ENCODE data around the gene PRAC1. TPM values are rescaled to one million over a fixed set of nuclear protein-coding genes. Genes with fewer than 3 reads are reported as not detected.

Gene PRAC1
- total and polyA plus RNA-seq, 12 donors = not detected

DNA sequence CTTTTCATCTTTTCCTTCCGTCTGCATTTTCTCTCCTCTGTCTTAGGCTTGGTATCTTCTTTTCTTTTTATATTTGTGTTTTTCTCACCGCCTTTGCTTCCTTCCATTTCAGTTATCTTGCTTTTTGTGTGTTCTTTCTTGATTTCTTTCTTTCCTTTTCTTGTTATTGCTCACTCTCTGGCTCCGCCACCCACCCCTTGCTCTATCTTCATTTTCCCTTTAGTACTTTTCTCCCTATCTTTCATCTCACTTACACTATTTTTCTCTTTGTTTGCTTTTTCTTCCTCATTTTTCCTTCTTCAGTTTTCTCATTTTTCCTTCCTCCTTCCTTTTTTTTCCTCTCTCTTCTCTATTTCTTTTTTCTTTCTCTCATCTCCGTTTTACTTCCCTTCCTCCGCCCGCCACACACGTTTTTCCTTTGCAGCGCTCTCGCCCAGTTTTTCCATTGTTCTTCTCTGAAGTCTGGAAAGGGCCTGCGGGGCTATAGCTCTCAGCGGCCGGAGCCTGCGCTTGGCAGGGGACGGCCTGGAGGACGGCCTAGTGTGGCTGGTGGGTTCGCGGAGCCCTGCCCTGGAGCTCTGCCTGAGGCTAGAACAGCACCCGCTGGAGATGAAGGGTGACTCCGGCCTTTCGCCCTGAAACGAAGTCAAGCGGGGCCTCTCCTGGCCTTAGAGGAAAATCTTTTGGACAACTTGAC is 11.5 kb upstream of the PRAC1 start:
- Histone ChIP-seq H3K36me3 (no peaks in the 10 kb centered on the region), H3K4me3 (no peak overlapping the region), H3K27ac (no peak overlapping the region), H3K4me1 (peaks cover 0 to 18% (median 7%) of the 10 kb centered on the region in 9 donors), H3K9me3 (no peaks in the 10 kb centered on the region), H3K27me3 (peaks cover 28 to 100% (median 100%) of the 10 kb centered on the region in 7 donors)
- ATAC-seq (no peak), DNase-seq (no peak)
- WGBS, 2 donors = 5 to 9% methylated on average over 22 of the region's 22 CpGs
- intact Hi-C loops (cut with DNase I) = no loop called here
- TF ChIP-seq, protein P1, sequence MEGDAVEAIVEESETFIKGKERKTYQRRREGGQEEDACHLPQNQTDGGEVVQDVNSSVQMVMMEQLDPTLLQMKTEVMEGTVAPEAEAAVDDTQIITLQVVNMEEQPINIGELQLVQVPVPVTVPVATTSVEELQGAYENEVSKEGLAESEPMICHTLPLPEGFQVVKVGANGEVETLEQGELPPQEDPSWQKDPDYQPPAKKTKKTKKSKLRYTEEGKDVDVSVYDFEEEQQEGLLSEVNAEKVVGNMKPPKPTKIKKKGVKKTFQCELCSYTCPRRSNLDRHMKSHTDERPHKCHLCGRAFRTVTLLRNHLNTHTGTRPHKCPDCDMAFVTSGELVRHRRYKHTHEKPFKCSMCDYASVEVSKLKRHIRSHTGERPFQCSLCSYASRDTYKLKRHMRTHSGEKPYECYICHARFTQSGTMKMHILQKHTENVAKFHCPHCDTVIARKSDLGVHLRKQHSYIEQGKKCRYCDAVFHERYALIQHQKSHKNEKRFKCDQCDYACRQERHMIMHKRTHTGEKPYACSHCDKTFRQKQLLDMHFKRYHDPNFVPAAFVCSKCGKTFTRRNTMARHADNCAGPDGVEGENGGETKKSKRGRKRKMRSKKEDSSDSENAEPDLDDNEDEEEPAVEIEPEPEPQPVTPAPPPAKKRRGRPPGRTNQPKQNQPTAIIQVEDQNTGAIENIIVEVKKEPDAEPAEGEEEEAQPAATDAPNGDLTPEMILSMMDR (IDR thresholded peaks at IDR 0.05) = no peak

DNA sequence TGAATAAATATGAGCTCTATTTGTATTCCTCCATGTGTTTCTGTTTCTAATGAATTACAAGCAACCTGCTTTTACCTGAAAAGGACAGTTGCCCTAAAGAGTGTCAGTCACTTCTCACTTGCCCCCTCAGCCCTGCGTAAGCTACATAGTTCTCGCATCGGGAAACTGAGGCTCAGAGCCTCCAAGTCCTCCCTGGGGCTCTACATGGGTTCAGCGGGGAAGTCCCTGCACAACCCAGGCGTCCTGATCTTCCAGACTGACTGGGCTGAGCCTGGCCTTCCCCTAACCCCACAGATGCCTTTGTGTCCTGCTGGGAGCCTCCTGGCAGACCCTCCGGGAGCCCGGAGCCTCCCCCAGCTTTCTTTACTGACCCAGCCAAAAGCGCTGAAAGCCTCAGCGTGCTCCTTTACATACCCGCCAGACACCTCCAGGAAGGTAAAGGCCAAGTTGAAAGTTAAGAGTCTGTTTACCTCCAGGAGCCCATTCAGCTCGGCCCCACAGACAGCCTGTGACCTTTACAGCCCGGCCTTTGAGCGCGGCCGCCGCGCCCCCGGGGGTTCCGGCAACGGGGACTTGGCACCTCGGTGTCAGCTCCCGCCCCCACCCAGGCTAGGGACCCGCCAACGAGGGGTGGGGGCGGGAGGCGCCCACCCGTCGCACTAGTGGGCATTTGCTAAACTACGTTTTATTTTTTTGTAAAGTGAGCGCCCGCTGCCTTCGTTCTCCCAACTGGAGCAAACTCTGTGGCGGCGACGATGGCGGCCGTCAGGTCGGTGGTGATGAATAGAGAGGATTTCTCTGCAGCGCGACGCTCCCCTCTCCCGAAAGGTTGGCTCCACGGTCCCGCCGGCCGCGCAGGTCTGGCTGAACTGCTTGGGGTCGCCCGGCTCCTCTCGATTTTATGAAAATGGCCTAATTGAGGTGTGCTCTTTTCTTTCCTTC is 10.6 kb upstream of the PRAC1 start:
- TF ChIP-seq, protein P1 (IDR thresholded peaks at IDR 0.05) = no peak
- intact Hi-C loops (cut with DNase I) = no loop called here
- Histone ChIP-seq H3K9me3 (no peaks in the 10 kb centered on the region), H3K4me1 (peaks cover 0 to 25% (median 13%) of the 10 kb centered on the region in 9 donors), H3K36me3 (no peaks in the 10 kb centered on the region), H3K4me3 (no peak overlapping the region), H3K27ac (no peak overlapping the region), H3K27me3 (peaks cover 26 to 100% (median 100%) of the 10 kb centered on the region in 7 donors)
- no peak for DNase-seq
- WGBS, 2 donors = 2 to 3% methylated on average over 50 of the region's 50 CpGs
- no peak for ATAC-seq

DNA sequence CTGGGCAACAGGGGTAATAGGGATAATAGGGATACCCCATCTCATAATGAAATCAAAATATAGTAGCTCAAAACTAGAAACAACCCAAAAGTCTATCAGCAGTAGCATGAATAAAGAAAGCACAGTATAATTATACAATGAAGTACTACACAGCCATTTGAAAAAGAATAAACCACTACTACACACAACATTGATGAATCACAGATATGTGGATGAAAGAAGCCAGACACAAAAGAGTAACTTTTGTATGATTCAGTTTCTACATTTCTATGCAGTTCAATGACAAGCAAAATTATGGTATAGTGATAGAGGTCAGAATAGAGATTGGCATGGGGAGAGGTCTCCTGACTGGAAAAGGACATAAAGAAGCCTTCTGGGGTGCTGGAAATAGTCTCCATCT is 9.0 kb upstream of the PRAC1 start:
- Histone ChIP-seq H3K27ac (no peak overlapping the region), H3K4me1 (peaks cover 0 to 25% (median 13%) of the 10 kb centered on the region in 9 donors), H3K9me3 (no peaks in the 10 kb centered on the region), H3K36me3 (no peaks in the 10 kb centered on the region), H3K27me3 (peaks cover 20 to 100% (median 100%) of the 10 kb centered on the region in 7 donors), H3K4me3 (no peak overlapping the region)
- ATAC-seq = no peak
- DNase-seq = no peak
- TF ChIP-seq, protein P1 (IDR thresholded peaks at IDR 0.05) = no peak
- intact Hi-C loops (cut with DNase I) = no loop called here

DNA sequence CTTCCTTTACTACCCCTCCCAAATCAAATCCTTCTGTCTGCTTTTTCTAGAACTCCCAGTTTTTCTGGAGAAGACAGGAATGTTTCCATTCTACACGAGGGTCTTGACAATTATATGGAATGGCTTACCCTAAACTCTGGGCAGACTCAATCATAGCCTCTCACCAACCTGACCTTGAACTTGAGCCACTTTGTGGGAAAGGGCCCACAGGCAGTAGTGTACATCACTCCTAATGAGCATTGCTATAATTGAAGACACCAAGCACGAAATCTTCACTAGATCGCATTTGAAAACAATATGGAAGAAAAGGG is 7.9 kb upstream of the PRAC1 start:
- Histone ChIP-seq H3K36me3 (no peaks in the 10 kb centered on the region), H3K27ac (no peak overlapping the region), H3K27me3 (peaks cover 31 to 100% (median 100%) of the 10 kb centered on the region in 7 donors), H3K4me1 (peaks cover 0 to 28% (median 13%) of the 10 kb centered on the region in 9 donors), H3K9me3 (no peaks in the 10 kb centered on the region), H3K4me3 (no peak overlapping the region)
- no peak for DNase-seq
- whole genome bisulfite sequencing, 2 donors = 26 to 30% methylated on average over 3 of the region's 3 CpGs
- intact Hi-C loops (cut with DNase I) = no loop called here
- no peak for ATAC-seq
- TF ChIP-seq, protein P1 (IDR thresholded peaks at IDR 0.05) = no peak
